Upper lobe of left lung (tissue), 6 donors: ENCODE results near the gene MUC5B. TPM values are rescaled to one million over a fixed set of nuclear protein-coding genes. Genes with fewer than 3 reads are reported as not detected.
A peak's percentile ranks its signal among the peaks of the same experiment; 100 is the strongest.
"Not testable (repeated sequence)": the region's sequence is repeated elsewhere in the genome, so short reads cannot be mapped to it uniquely, and the experiment has no call there.

Experiments
- ATAC-seq, 2 donors: fragments of 200-7000 bp; cut with Tn5 transposase; one replicate each; pipeline ENCODE4 v1.9.1; 2022; ENCODE audit warnings: mild to moderate bottlenecking in 2 of 2, moderate library complexity in 2 of 2; ENCODE audit not compliant: low FRiP score in 2 of 2
- DNase-seq, 2 donors: peaks; one replicate each; pipeline ENCODE4 v3.0.0-alpha.2; 2019 to 2020
- H3K27ac ChIP-seq, 4 donors: fragments of 200-600 bp; sonication (generic); one replicate each; pipeline ENCODE4 v1.5.1; 2016 to 2019
- H3K27me3 ChIP-seq, 4 donors: fragments of 200-600 bp; sonication (generic); one replicate each; pipeline ENCODE4 v1.5.1; 2017 to 2019
- H3K36me3 ChIP-seq, 4 donors: fragments of 200-600 bp; sonication (generic); one replicate each; pipeline ENCODE4 v1.5.1; 2016 to 2019
- H3K4me1 ChIP-seq, 4 donors: fragments of 200-600 bp; sonication (generic); one replicate each; pipeline ENCODE4 v1.5.1; 2018 to 2019
- H3K4me3 ChIP-seq, 4 donors: fragments of 200-600 bp; sonication (generic); one replicate each; pipeline ENCODE4 v1.5.1; 2017 to 2019; ENCODE audit warnings: mild to moderate bottlenecking in 2 of 4, moderate library complexity in 1 of 4
- H3K9me3 ChIP-seq, 4 donors: fragments of 200-600 bp; sonication (generic); one replicate each; pipeline ENCODE4 v1.5.1; 2018 to 2019
- CTCF ChIP-seq, 6 experiments: fragments of 450-650 bp in 4 of 6; fragments of 200-600 bp in 2 of 6; sonication (generic) in 2 of 6; IDR thresholded peaks; one replicate each; pipeline ENCODE4 v1.5.1; 2016 to 2019; ENCODE audit warnings: antibody characterized with exemption in 6 of 6
- EP300 ChIP-seq, 4 donors: sonication (generic); formaldehyde crosslinking; IDR thresholded peaks; one replicate each; pipeline ENCODE4 v1.5.1; 2017; ENCODE audit warnings: antibody characterized with exemption in 4 of 4, control low read depth in 2 of 4
- POLR2A ChIP-seq, 4 donors: fragments of 450-650 bp; IDR thresholded peaks; one replicate each; pipeline ENCODE4 v1.5.1; 2016 to 2017; ENCODE audit warnings: antibody characterized with exemption in 4 of 4, mild to moderate bottlenecking in 2 of 4
- POLR2AphosphoS5 ChIP-seq, 2 donors: sonication (generic); formaldehyde crosslinking; IDR thresholded peaks; one replicate each; pipeline ENCODE4 v1.5.1; 2017; ENCODE audit warnings: antibody characterized with exemption in 2 of 2
- WGBS, 2 donors: methylation state at CpG; one replicate each; pipeline ENCODE4 v1.1.5; 2017 to 2018; 5-methylcytosine and 5-hydroxymethylcytosine counted together
- total RNA-seq, 6 donors: library from RNA; depleted of rRNA in 4 of 6; stranded (reverse); fragments of >200 nt in 4 of 6; gene quantifications; one replicate each; pipeline versions ENCODE4 v1.1.0 to v1.2.1, GENCODE V29; 2016 to 2021
- donor health status: DM: no; HTN: no; CAD: no; lungs with moderate emphysema.
- donor health status: DM: no; HTN: yes; CAD: no; lungs with severe emphysema.

The MUC5B gene
- total RNA-seq, 6 donors from 2014 or later, result 3.2 to 54.5 (median 16.2) TPM

GRCh38 chr11:1209371-1210057, 13.4 kb upstream of the MUC5B start:
- no peaks in the 10 kb centered on the region for H3K36me3 ChIP-seq
- peaks cover 9 to 18% (median 13%) of the 10 kb centered on the region in 4 donors for H3K9me3 ChIP-seq
- H3K27ac ChIP-seq, result no peak overlapping the region
- TF ChIP-seq EP300 (IDR thresholded peaks at IDR 0.05), result no peak
- no peak for TF ChIP-seq POLR2A (IDR thresholded peaks at IDR 0.05)
- TF ChIP-seq CTCF (IDR thresholded peaks at IDR 0.05), result no peak
- no peak overlapping the region for H3K4me3 ChIP-seq
- H3K4me1 ChIP-seq, result no peaks in the 10 kb centered on the region
- 93 to 94% methylated on average over 17 of the region's 17 CpGs for WGBS, 2 donors
- H3K27me3 ChIP-seq, result no peaks in the 10 kb centered on the region
- DNase-seq (no peak), ATAC-seq (no peak)

GRCh38 chr11:1211838-1212237, 11.0 kb upstream of the MUC5B start:
- Histone ChIP-seq H3K27me3 (no peaks in the 10 kb centered on the region), H3K36me3 (no peaks in the 10 kb centered on the region), H3K4me3 (no peak overlapping the region), H3K4me1 (no peaks in the 10 kb centered on the region), H3K27ac (no peak overlapping the region), H3K9me3 (peaks cover 9 to 18% (median 13%) of the 10 kb centered on the region in 4 donors)
- WGBS, 2 donors, result 86 to 93% methylated on average over 2 of the region's 2 CpGs
- ATAC-seq (no peak), DNase-seq (no peak)
- TF ChIP-seq POLR2AphosphoS5 (IDR thresholded peaks at IDR 0.05), result no peak
- TF ChIP-seq CTCF (IDR thresholded peaks at IDR 0.05), result no peak
- no peak for TF ChIP-seq EP300 (IDR thresholded peaks at IDR 0.05)
- no peak for TF ChIP-seq POLR2A (IDR thresholded peaks at IDR 0.05)

DNA sequence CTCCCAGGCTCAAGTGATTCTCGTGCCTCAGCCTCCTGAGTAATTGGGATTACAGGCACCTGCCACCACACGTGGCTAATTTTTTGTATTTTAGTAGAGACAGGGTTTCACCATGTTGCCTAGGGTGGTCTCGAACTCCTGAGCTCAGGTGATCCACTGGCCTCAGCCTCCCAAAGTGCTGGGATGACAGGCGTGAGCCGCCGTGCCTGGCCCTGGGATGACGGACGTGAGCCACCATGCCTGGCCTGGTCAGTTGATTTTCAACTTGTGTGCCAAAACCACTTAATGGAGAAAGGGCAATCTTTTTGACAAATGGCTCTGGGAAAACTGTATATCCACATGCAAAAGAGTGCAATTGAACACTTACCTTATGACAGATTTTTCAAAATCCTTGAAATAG, 7.0 kb upstream of the MUC5B start:
- WGBS, 2 donors, result 82 to 90% methylated on average over 8 of the region's 8 CpGs
- not testable (repeated sequence) for H3K4me3 ChIP-seq, ATAC-seq, H3K27me3 ChIP-seq, H3K27ac ChIP-seq, H3K36me3 ChIP-seq
- DNase-seq, result peak in 1 of 2 donors; percentile 62
- Histone ChIP-seq H3K4me1 (peaks cover 0 to 11% (median 7%) of the 10 kb centered on the region in 4 donors), H3K9me3 (peaks cover 9 to 17% (median 13%) of the 10 kb centered on the region in 4 donors)

GRCh38 chr11:1217151-1217550, 5.7 kb upstream of the MUC5B start:
- Histone ChIP-seq H3K4me3 (no peak overlapping the region), H3K27ac (no peak overlapping the region), H3K27me3 (peaks cover 0 to 5% (median 0%) of the 10 kb centered on the region in 4 donors), H3K4me1 (peaks cover 0 to 11% (median 7%) of the 10 kb centered on the region in 4 donors), H3K9me3 (peaks cover 2 to 10% (median 4%) of the 10 kb centered on the region in 4 donors), H3K36me3 (no peaks in the 10 kb centered on the region)
- DNase-seq (peak in 1 of 2 donors; percentile 13), ATAC-seq (no peak)
- 92% methylated on average over 17 of the region's 17 CpGs for WGBS, 2 donors
- TF ChIP-seq POLR2AphosphoS5 (IDR thresholded peaks at IDR 0.05) (no peak), EP300 (IDR thresholded peaks at IDR 0.05) (no peak), POLR2A (IDR thresholded peaks at IDR 0.05) (no peak), CTCF (IDR thresholded peaks at IDR 0.05) (no peak)

GRCh38 chr11:1218256-1218787, 4.5 kb upstream of the MUC5B start:
- 74 to 83% methylated on average over 14 to 15 of the region's 15 CpGs for WGBS, 2 donors
- no peak for ATAC-seq

More at GRCh38 chr11:1218256-1218787, 4.5 kb upstream of the MUC5B start:
- H3K27me3 ChIP-seq, result peaks cover 0 to 12% (median 0%) of the 10 kb centered on the region in 4 donors
- H3K9me3 ChIP-seq, result no peaks in the 10 kb centered on the region
- H3K4me1 ChIP-seq, result peaks cover 5 to 13% (median 7%) of the 10 kb centered on the region in 4 donors
- peak in 1 of 2 donors; percentile 32 for DNase-seq
- H3K4me3 ChIP-seq, result no peak overlapping the region
- H3K27ac ChIP-seq, result no peak overlapping the region
- no peak for TF ChIP-seq EP300 (IDR thresholded peaks at IDR 0.05)
- no peak for TF ChIP-seq CTCF (IDR thresholded peaks at IDR 0.05)
- no peak for TF ChIP-seq POLR2AphosphoS5 (IDR thresholded peaks at IDR 0.05)
- no peak for TF ChIP-seq POLR2A (IDR thresholded peaks at IDR 0.05)
- H3K36me3 ChIP-seq, result no peaks in the 10 kb centered on the region
